Esophagus mucosa (tissue), 1 donor: ENCODE data around the gene PSME2. TPM values are rescaled to one million over a fixed set of nuclear protein-coding genes. Genes with fewer than 3 reads are reported as not detected.

Source experiments
- ATAC-seq: fragments of 200-7000 bp; cut with Tn5 transposase; one replicate; pipeline ENCODE4 v1.9.1; 2020
- total RNA-seq: library from RNA; stranded (reverse); gene quantifications from one replicate; pipeline ENCODE4 v1.2.4, GENCODE V29; 2023
- donor health status: DM: yes; HTN: yes; CAD: no.

PSME2 gene
- total RNA-seq: 116 TPM

GRCh38 chr14:24146453-24146977, at the start of gene PSME2:
PSME2 (minus strand) TSS chr14:24146610; CDS start chr14:24146581, 29 bp downstream.
- ATAC-seq: peak; percentile 82

- ATAC-seq: peak; percentile 91
Measured at GRCh38 chr14:24195186-24196070, 49.0 kb upstream of the PSME2 start, which contains the start of gene TM9SF1. TM9SF1 (minus strand) TSS chr14:24195441; CDS start chr14:24195019, 422 bp downstream.

GRCh38 chr14:24194873-24195185, 48.4 kb upstream of the PSME2 start:
- no peak for ATAC-seq

- no peak for ATAC-seq
Measured at GRCh38 chr14:24194186-24194872, 47.9 kb upstream of the PSME2 start.

- ATAC-seq: no peak
Measured at GRCh38 chr14:24192933-24193332, 46.5 kb upstream of the PSME2 start.

GRCh38 chr14:24190416-24190815, 44.0 kb upstream of the PSME2 start:
- ATAC-seq: no peak

- no peak for ATAC-seq
Measured at GRCh38 chr14:24189460-24189859, 43.0 kb upstream of the PSME2 start.

- no peak for ATAC-seq
Measured at GRCh38 chr14:24189059-24189375, 42.6 kb upstream of the PSME2 start.

- ATAC-seq: peak; percentile 91
Measured at GRCh38 chr14:24188251-24189058, 42.0 kb upstream of the PSME2 start, which contains the start of gene IPO4. IPO4 (minus strand) TSS chr14:24188816; CDS start chr14:24188787, 29 bp downstream.

- no peak for ATAC-seq
Measured at GRCh38 chr14:24187539-24187915, 41.1 kb upstream of the PSME2 start.

GRCh38 chr14:24186831-24187538, 40.6 kb upstream of the PSME2 start:
- no peak for ATAC-seq

GRCh38 chr14:24185741-24186140, 39.3 kb upstream of the PSME2 start:
- no peak for ATAC-seq

- ATAC-seq: no peak
Measured at GRCh38 chr14:24185026-24185425, 38.6 kb upstream of the PSME2 start.

GRCh38 chr14:24184104-24184970, 37.9 kb upstream of the PSME2 start:
- ATAC-seq: no peak

- ATAC-seq: no peak
Measured at GRCh38 chr14:24183014-24183481, 36.6 kb upstream of the PSME2 start.

- ATAC-seq: no peak
Measured at GRCh38 chr14:24182110-24182882, 35.9 kb upstream of the PSME2 start.

GRCh38 chr14:24181371-24182077, 35.1 kb upstream of the PSME2 start:
- ATAC-seq: no peak

GRCh38 chr14:24179961-24180796, 33.8 kb upstream of the PSME2 start:
- ATAC-seq: peak; percentile 9
